GM12865 (cell line): Measurements from ENCODE around the gene INPP5A.

ENCODE experiments used
- DNase-seq: peaks from one replicate; pipeline ENCODE4 v3.0.0; 2010; ENCODE audit warnings: low read depth
- H3K4me3 ChIP-seq: 2 replicates; pipeline ENCODE4 v1.5.1; 2011; ENCODE audit warnings: mild to moderate bottlenecking, low read depth, low read length, control low read depth
- CTCF ChIP-seq: IDR thresholded peaks from 2 replicates; pipeline ENCODE4 v1.5.1; 2011; ENCODE audit warnings: low read length, control low read depth, low read depth, inconsistent platforms; ENCODE audit not compliant: insufficient read depth; ENCODE audit errors: missing control alignments

The INPP5A gene

DNA sequence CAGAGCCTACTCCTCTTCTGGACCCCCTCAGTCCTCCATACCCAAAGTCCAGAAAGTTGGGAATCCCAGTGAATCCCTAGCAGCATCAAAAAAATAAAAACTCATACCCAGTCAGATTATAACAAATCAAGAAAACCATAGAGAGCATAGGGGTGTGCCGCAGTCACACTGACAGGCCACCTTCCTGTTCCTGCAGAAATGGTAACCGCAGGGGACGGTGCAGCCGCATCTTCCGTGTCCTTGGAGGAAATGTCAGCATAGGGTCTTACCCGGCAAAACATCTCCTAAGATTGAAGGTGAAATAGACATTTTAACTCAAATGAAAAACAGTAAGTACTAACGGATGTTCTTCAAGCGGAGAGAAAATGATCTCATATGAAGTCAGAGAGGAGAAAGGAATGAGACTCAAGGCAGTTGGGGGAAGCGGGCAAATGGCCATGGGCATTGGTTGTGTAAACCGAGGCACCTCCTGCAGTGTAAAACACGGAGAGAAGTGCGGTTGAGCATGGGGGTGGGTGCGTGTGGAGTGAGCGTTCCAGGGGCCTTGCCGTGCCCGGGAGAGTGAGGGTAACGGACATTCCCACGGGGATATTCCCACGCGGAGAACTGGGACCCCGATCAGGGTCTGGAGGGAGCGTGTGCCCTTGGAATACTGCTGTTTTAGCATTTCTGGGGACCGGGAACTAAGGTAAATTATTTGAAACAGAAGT, 137.6 kb downstream of the INPP5A start:
- DNase-seq, result no peak
- no peak overlapping the region for H3K4me3 ChIP-seq
- TF ChIP-seq CTCF, result no peak

DNA sequence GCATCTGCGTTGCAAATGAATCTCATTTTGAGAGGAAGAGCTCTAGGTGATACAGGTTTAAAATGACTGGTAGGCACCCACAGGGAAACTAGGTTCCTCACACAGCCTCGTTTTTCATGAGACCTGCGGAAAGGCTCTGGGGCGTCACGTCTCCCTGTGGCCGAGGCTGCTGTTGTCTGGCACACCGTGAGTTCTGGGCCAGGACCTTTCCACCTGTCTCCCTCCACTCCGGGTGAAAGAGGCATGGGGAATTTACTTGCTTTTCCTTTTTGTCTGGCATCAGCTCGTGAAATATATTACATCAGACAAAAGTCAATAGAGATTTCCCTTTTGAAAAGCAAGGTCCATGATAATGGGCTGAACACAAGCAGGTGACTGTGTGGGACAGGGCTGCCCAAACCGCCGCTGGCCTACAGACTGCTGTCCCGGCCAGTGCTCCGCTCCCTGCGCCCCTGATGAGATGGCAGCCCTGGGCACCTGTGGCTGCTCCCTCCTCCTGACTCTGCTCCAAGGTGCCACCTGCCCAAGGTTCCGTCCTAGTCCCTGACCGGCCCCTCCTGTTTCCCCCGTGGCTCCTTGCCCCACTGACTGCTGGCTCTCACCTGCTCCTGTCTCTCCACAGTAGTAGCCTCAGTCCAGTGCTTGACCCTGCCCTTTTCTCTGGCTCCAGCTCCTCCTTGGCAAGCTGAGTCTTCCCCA, 138.8 kb downstream of the INPP5A start:
- no peak for DNase-seq
- TF ChIP-seq CTCF, result no peak

GRCh38 chr10:132677096-132677472, 139.5 kb downstream of the INPP5A start:
- no peak for TF ChIP-seq CTCF
- DNase-seq, result no peak
- no peak overlapping the region for H3K4me3 ChIP-seq

More for the DNA sequence above, 138.8 kb downstream of the INPP5A start:
- no peak overlapping the region for H3K4me3 ChIP-seq

DNA sequence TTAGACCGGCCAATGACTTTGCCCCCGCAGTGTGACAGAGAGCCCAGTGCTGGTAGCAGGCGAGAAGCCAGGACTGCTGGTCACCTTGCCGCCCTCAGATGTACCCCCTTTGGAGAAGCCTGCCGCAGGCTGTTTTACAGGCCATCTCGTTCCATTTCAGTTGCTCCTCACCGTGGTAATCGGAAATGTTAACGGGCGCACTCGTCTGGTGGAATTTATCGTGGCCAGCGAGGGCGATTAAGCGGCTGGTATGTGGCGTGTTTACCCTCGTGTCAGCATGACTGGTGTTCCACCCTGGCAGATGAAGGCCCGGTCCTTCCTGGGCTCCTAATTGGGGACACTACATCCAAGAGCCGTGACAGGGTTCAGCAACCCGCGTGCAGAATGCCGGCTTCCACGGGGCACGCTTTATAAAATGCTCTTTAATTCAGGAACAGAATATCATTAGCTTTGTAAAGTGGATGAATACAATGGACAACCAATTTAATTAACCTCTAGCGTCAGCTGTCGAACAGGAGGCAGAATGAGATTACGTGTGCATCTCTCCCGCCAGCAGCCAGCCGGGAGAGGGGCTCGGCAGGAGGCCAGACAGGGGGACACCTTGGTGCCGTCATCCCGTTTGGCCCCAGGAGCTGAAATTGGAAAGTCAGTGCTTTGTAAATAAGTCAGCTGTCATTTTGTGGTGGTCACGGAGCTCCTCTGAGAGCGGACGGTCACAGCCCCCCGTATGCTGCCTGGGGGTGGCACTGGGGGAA, 140.1 kb downstream of the INPP5A start:
- TF ChIP-seq CTCF, result no peak
- H3K4me3 ChIP-seq, result no peak overlapping the region
- no peak for DNase-seq

GRCh38 chr10:132678436-132679216, 141.0 kb downstream of the INPP5A start:
- TF ChIP-seq CTCF, result no peak
- DNase-seq, result no peak

GRCh38 chr10:132679217-132679595, 141.6 kb downstream of the INPP5A start:
- no peak for DNase-seq
- TF ChIP-seq CTCF, result no peak
- H3K4me3 ChIP-seq, result no peak overlapping the region

More at GRCh38 chr10:132678436-132679216, 141.0 kb downstream of the INPP5A start:
- H3K4me3 ChIP-seq, result no peak overlapping the region
